GM18858 (cell line): Measurements from ENCODE around the gene LOXL1.

Experiments used
- ATAC-seq: cut with Tn5 transposase; IDR thresholded peaks from one replicate; pipeline ENCODE4 v1.9.1; 2021; ENCODE audit not compliant: unreplicated experiment

Gene LOXL1, protein sequence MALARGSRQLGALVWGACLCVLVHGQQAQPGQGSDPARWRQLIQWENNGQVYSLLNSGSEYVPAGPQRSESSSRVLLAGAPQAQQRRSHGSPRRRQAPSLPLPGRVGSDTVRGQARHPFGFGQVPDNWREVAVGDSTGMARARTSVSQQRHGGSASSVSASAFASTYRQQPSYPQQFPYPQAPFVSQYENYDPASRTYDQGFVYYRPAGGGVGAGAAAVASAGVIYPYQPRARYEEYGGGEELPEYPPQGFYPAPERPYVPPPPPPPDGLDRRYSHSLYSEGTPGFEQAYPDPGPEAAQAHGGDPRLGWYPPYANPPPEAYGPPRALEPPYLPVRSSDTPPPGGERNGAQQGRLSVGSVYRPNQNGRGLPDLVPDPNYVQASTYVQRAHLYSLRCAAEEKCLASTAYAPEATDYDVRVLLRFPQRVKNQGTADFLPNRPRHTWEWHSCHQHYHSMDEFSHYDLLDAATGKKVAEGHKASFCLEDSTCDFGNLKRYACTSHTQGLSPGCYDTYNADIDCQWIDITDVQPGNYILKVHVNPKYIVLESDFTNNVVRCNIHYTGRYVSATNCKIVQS

DNA sequence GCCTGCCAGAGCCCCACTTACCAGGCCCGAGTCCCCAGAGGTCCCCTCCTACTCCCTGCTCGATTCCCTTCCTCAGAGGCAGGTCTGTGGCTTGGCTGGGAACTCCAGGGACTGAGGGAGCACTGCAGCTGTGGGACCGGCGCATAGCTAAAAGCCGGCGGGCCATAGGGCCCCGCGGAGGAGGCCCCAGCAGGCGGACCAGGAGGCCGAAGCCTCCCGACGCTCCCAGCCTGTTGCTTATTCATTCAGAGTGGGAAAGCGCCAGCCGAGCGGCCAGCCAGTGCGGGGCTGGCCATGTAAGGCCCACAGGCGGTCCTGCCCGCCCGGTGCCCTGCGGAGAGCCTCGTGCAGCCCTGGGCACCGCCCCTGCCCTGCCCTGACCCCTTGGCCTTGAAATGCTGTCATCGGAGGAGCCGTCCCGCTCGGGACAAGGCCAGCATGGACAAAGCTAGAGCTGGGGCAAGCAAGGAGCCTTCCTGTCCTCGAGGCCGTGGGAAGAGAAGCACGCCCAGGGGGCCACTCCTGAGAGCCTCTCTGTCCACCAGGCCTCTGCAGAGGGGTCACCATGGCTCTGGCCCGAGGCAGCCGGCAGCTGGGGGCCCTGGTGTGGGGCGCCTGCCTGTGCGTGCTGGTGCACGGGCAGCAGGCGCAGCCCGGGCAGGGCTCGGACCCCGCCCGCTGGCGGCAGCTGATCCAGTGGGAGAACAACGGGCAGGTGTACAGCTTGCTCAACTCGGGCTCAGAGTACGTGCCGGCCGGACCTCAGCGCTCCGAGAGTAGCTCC, at the start of gene LOXL1:
LOXL1 (plus strand) TSS at position 244 of the 784 bp plus-strand sequence; CDS start at position 566, 322 bp downstream.
- ATAC-seq: no peak

- no peak for ATAC-seq
Observed at GRCh38 chr15:73879426-73879825, 46.8 kb upstream of the LOXL1 start.

DNA sequence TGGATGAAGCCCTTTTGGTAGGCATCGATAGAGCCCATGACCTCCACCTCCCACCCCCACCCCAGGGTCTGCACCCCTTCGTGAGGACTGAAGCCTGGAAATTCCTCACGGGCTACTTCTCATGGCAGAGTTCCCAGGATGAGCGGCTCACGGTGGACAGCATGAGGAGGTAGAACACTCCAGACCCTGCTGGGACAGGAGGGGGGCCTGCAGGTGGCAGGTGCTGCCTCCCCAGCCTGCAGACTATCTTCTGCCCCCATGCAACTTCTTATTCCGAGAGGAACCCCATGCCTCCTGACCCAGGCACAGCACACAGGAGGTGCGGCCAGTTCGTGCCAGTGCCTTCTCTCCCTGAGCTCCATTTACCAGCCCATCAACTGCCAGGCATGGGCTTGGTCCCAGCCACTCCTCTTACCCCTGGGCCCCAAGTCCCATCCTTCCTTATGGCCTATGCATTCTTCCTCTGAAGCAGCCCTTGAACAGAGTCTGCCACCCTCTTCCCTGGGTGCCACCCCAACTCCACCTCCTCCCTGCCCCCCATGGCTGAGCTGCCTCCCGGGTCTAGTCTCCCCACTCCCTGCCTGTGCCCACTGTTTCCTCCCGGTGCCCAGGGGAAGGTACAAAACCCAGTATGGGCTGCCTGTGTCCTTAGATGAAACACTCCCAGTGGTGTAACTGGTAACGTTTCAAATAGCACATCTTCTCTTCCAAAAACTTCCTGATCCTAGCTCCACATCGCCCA, 44.5 kb upstream of the LOXL1 start:
- no peak for ATAC-seq

GRCh38 chr15:73882761-73883419, 43.4 kb upstream of the LOXL1 start:
- ATAC-seq: no peak

DNA sequence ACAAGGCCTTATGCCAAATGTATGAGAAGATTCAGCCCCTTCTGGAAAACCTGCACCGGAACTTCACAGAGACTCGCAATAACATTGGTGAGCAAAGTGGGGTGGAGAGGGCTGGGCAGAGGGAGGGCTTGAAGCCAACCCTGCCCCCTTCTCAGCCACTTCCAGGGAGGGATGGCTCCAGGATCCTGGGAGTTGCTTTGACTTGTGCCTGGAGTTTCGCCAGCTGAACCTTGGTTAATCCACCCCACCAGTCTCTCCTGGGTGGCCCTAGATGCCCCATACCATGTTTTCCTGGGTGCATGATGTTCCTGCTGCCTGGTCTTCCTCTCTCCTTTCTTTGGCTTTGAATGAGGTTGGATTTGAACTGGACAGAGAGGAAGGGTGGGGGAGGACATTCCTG, 42.1 kb upstream of the LOXL1 start:
- no peak for ATAC-seq

GRCh38 chr15:73885954-73886700, 40.1 kb upstream of the LOXL1 start:
- ATAC-seq: no peak

GRCh38 chr15:73886717-73887345, 39.4 kb upstream of the LOXL1 start:
- no peak for ATAC-seq

DNA sequence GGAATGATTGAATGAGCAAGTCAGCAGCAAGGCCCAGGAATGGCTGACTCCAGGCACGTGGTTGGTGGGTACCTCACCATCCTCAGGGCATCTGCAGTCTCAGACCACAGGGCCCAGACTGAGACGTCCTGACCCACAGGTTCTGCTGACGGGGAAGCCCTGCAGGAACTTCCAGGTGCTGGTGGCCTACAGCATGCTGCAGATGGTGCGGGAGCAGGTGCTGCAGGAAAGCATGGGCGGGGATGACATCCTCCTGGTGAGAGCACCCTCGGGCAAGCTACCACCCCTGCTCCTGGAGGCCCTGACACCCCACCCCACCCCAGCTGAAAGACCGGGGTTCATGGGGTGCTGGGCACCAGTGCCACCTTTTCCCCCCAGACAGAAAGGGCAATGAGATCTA, 38.8 kb upstream of the LOXL1 start:
- ATAC-seq: no peak

DNA sequence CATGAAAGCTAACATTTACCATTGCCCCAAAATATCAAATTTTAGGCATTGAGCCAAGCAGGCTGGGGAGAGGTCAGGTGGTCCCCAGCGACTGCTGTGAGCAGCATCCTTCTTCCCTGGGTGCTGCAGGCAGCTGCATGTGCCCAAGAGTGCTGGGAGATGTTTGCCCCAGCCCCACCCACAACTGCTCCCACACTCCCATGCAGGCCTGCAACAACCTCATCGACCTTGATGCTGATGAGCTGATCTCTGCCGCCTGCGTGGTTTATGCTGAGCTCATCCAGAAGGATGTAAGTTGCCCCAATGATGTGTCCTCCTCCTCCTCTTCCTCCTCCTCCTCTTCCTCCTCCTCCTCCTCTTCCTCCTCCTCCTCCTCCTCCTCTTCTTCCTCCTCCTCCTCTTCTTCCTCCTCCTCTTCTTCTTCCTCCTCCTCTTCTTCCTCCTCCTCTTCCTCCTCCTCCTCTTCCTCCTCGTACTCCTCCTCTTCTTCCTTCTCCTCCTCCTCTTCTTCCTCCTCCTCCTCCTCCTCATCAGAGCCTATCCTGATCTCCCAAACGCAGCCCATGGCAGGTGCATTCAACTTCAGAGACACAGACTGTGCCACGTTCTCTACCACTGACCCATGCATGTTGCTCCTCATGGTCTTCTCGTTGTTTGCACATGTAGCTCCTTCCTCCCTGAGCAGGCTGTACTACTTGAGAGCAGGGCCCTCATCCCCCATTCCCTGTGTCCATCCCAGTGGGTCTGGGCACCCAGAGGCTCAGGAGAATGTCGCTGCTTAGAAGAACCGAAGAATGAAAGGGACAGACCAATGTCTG, 37.8 kb upstream of the LOXL1 start:
- ATAC-seq: no peak

DNA sequence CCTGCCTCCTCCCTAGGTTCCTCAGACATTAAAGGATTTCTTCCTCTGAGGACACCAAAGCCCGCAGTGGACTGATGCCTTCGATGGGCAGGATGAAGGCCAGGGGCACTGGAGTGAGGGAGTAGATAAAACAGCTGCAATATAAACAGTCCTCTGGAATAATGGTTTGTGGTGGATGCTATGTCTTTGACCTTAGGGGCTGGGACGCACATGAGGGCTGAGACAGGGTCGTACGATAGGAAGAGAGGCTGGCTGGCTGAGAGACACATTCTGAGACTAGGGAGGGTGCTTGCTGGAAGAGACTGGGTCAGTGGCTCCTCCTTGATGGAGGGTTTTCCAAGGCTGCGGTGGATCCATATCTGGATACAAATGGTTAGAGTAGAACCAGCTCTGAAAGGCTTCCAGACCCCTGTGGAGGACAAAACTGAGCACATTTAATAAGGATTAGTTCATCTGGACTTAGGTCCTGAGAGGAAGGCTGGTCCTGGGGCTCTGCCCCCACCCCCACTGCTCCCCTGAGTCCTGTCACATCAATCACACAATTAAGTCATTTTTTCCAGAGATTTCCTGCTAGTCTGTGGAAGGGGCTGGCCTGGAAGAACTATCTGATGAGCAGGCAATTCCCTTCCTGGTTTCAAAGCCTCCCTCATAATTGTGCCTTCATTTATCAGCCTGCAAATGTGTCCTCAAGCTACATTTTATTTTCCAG, 37.1 kb upstream of the LOXL1 start:
- ATAC-seq: no peak

- no peak for ATAC-seq
Observed at GRCh38 chr15:73889762-73890124, 36.5 kb upstream of the LOXL1 start.

DNA sequence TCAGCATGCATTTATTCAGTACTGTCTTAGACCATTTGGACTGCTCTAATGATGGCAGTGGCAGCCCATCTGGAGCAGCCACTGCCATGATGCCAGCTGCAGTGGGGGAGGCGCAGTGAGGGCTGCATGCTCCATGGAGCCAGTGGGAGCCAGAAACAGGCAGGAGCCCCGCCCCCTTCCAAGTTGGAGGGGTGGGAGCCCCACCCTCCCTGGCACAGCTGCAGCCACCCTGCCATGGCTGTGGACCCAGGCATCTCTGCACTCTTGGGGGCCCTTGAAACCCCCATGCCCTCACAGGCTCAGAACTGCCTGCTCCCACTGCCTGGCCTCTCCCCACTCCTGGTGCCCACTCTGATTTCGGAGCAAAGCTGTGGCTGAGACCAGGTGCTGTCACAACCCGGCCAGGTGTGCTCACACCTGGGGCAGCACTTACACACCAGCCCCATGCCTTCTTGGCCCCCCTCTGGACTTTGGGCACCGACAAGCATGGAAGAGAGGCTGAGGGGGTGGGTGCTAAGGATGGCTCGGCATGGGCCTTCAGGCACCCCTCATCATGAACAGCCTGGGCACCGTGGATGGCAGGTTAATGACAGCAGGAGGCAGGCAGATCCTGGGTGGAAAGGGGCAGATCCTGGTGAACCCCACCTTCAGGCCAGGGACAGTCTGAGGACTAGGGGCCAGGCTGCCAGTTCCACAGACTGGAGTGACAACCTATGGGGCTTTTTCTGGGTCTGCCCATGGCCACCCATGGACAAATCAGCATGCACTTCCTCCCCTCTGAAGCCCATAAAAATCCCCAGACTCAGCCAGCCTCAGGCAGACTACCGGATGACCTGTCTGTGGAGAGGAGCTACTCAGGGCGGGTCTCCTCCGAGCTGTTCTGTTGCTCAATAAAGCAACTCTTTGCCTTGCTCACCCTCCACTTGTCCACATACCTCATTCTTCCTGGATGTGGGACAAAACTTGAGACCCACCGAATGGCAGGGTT, 34.6 kb upstream of the LOXL1 start:
- ATAC-seq: no peak

GRCh38 chr15:73892446-73893226, 33.6 kb upstream of the LOXL1 start:
- ATAC-seq: no peak

- ATAC-seq: no peak
Observed at GRCh38 chr15:73894133-73894814, 32.0 kb upstream of the LOXL1 start.

- ATAC-seq: no peak
Observed at GRCh38 chr15:73897441-73898261, 28.6 kb upstream of the LOXL1 start.
